Activated CD4-positive, CD25-positive, alpha-beta regulatory T cell treated with anti-CD3 and anti-CD28 coated beads, Interleukin-2, amount 50 U/mL, for 24 hours (primary cell): ENCODE data around the gene EXOC6.

Experiments used
- ATAC-seq, 2 donors: fragments of 150-1000 bp; cut with Tn5 transposase; one replicate each; pipeline ENCODE4 v1.10.0; 2021; ENCODE audit warnings: mild to moderate bottlenecking in 1 of 2, moderate library complexity in 1 of 2

EXOC6 gene, protein sequence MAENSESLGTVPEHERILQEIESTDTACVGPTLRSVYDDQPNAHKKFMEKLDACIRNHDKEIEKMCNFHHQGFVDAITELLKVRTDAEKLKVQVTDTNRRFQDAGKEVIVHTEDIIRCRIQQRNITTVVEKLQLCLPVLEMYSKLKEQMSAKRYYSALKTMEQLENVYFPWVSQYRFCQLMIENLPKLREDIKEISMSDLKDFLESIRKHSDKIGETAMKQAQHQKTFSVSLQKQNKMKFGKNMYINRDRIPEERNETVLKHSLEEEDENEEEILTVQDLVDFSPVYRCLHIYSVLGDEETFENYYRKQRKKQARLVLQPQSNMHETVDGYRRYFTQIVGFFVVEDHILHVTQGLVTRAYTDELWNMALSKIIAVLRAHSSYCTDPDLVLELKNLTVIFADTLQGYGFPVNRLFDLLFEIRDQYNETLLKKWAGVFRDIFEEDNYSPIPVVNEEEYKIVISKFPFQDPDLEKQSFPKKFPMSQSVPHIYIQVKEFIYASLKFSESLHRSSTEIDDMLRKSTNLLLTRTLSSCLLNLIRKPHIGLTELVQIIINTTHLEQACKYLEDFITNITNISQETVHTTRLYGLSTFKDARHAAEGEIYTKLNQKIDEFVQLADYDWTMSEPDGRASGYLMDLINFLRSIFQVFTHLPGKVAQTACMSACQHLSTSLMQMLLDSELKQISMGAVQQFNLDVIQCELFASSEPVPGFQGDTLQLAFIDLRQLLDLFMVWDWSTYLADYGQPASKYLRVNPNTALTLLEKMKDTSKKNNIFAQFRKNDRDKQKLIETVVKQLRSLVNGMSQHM

DNA sequence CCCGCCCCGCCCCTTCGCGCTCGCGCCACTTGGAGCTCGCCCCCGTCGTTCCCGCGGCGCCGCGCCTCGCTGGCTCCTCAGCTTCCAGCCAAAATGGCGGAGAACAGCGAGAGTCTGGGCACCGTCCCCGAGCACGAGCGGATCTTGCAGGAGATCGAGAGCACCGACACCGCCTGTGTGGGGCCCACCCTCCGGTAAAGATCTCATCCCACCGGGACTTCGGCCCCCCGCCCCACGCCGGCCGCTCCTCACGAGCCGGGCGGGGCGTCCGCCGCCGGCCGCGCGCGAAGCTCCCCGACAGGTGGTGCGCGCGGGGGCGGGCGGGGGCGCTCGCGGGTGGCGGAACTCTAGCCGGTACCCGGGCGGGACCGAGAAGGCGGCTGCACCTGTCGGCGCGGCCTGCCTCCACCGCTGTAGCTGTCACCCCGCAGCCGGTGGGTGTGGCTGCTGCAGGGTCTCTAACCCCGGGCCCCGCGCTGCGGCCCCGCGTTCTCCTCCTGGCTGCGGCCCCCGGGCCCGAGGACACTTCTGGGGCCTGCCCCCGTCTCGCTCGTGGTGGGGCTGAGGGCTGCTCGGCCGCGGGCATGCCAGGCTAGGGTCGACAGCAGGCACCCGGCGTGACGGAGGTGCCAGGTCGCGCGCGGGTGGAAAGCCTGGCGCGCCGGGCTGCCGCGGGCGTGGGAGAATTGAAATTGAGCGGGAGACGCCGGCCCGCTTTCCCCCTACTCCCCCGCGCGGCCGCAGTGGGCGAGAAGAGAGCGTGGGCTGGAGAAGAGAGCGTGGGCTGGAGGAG lies at the start of gene EXOC6:
TSS of gene EXOC6 (plus strand) at position 80 of the 793 bp plus-strand sequence. CDS start at position 94, 14 bp downstream.
- peak; percentile 84 to 85 for ATAC-seq

DNA sequence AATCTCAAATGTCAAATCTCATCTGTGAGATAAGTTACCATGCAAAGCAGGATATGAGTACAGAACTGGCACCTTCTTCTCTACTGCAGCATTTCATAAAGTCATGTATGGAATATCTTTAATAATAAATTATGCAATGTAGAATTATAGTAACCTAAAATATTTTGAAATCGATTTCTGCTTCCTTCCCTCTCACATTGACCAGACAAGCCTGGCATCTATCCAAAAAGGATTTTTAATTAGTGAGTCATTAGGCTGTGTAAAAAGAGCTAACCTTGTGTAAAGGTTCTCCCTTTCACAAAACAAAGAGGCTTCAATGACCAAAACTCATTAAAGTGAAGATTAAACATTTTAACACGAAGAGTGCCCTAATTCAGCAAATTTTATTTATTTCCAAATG lies 48.8 kb upstream of the EXOC6 start:
- ATAC-seq: no peak

DNA sequence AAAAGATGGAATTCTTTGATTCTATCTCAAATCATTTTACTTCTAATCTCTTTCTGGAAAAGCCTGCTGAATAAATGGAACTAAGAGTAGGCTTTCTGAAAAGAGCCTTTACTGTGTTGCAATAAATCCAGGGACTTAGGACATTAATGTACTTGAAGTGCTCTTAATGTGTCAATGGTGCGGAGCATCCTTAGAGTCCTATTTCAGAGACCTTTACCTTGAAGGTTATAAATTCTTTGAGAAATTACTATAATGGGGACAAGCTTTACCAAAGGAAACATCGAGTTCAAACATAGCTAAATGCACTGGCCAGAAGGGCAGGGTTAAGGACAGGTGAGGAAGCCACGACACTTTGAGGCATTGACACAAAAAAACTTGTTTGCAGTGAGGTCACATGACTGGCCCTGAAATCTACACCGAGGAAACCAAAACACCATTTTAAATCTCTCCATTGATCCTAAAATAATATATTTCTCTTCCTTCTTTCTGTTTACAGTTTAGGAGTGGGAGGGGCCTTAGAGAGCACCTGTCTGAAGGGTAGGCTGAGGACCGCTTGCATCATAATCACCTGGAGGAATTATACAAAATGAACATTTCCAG lies 48.1 kb upstream of the EXOC6 start:
- no peak for ATAC-seq

DNA sequence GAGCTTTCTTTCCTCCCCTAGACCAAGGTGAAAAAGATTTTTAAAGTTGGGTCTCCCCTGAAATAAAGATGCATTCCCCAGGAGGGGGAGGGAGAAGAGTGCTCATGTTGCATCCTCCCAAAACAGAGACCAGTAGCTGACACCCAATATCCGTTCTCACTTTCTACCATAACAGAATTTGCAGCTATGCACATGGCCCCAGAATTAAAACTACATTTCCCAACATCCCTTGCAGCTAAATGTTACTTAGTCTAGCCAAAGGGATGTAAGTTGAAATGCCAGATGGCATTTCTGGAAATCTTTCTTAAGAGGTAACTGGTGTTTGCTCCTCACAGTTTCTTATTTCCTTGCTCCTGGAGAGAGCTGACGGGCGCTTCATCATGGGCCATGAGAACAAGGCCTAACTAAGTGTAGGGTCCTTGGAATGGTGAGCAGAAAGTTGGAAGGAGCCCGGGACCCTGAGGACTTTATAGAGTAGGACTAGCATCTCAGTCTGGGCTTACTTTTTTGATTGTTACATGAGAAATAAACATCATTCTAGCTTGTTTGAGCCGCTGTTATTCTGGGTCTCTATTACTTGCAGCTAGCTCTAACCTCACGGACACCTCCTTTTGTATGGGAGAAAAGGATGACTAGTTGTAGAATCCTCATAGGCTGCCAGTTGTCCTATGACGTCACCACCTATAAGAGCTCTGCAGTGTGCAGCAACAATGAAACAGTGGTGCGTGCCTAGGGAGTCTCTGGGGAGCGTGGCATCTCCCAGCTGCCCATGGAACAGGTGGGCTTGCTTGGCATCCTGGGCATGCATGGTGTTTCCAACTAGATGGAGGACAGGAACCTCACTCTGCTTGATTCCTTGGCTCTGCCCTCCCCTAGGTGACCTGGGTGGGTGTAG lies 46.1 kb upstream of the EXOC6 start:
- no peak for ATAC-seq

DNA sequence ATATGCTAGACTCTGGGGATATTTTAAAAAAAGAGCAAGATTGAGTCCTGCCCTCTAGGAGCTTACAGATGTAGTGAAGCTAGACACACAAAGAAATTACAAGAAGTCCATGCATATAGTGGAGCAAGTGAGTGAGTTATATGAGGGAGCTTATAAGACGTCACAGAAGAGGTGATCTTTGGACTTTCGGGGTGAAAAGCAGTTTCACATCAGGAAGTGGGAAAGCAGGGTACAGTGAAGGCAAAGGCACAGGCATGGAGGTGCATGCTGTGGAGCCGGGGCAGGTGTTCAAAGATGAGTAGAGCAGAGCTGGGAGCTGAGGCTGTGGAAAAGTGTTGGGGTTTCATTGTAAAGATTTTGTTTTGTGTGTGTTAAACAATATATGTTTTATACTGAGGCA lies 38.5 kb upstream of the EXOC6 start:
- ATAC-seq: no peak

DNA sequence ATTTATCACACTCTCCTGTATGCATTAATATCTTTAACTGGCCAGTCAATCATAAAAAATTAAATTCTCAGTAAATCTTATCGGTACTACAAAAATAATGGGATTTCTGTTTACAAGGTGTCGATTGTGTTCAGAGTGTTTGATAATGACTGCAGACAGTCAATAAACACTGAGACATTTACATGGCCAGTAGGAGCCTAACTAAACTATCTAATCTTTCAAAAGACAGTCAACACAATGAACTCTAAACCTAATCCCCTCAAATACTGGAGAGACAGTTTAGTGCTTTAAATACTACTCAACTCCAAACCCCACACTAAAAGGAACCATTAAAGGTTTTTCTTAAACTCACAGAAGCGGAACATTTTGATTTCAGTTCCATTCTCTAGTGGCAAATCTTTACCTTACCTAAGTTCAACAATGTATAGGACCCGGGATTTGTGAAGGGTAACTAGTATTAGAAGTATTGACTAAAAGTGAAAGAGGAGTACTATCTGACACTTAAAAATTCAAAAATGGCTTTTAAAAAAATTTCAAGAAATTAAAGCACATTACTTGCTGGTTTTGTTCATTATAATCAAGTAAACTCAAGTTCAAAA lies 37.3 kb upstream of the EXOC6 start:
- ATAC-seq: no peak

DNA sequence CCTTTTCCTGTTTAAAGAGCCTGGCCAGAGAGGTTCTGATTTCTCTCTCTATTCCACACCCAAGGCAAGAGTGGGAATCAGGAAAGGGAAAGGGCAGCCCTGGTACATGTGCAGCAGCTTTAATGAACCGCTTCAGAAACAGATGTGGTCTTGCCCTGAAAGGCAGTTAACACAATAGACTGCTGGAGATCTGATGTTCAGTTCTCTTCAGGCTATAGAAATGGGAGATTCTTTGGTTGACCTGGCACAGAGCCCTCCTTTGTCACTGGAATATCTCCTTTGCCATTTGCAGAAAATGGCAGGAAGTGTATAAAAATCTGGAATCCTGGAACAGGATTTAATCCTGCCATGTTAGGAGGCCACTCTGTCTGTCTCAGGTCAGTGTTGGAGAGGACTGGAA lies 36.3 kb upstream of the EXOC6 start:
- ATAC-seq: no peak

DNA sequence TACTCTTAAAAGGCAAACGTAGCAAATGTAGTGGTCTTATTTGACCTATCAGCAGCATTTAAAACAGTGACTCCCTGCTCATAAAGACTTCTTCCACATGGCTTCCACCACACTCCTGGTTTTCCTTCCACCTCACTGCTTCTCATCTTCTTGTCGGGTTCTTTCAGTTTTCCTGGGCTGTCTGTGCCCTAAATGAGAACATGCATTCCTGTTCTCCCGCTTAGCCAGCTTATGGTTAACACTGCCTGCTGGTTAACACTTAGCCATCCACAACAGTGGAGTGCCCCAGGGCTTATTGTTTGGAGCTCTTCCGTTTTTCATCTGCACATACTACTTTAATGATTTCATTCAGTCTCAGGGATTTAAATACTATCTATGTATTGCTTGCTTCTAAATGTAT lies 34.3 kb upstream of the EXOC6 start:
- no peak for ATAC-seq

DNA sequence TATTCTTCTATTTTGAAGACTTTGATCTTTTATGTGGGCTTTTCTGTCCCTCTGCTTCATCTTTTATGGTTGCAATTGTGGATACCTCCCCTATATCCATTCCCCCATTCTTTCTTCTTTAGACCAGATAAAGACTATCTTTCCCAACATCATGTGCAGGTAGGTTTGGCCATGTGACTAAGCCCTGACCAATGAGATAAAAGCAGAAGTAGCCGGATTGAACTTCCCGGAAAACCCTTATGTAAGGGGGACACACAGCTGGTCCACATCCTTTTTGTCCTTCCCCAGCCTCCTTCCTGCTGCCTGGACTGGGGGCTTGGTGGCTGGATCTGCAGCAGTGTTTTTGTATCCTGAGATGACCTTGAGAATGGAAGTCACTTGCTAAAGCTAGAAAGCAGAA lies 33.5 kb upstream of the EXOC6 start:
- no peak for ATAC-seq

DNA sequence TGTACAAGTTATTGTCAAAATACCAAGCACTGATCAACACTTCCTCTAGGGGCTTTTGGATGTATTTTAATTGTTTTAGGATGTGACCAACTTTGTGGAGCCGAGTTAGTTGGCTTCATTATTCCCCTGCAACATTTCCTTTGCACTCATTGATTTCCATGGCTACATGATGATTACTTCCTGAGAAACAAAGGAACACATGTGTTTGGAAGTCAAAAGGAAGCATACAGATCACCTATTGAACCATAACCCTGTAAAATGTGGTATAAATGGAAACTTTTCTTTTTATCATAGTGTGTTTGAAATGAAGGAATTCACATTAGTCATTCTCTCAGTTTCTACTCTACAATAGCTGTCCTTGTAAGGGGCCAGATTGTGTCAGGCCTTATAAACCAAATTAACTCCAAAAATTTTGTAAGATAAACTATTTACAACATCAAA lies 32.2 kb upstream of the EXOC6 start:
- no peak for ATAC-seq

DNA sequence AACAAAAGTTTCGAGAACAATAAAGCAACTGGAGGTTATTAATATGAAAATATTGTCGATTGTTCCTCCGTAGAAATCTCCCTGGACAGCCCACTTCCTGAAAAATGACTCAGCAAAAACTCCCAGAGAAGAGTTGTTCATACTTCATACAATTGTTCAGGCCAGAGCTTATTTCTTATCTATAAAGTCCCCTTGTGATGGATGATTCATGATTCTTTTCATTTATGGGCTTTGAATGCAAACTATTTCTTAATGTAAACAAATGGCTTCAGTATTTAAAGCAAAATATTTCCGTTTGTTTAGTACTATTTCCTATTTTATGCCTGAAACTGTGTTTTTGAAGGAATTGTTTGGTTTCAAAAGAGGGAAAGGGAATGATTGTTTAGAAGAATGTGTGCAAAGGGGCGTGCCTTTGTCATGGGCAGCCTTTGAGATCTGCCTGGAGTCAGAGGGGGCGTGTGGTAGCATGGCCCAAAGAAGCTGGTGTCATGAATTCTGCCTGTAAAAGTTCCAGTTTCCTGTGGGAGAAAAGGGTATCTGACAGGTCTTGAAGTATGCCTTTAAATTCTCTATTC lies 26.2 kb upstream of the EXOC6 start:
- ATAC-seq: peak; percentile 74 to 76

DNA sequence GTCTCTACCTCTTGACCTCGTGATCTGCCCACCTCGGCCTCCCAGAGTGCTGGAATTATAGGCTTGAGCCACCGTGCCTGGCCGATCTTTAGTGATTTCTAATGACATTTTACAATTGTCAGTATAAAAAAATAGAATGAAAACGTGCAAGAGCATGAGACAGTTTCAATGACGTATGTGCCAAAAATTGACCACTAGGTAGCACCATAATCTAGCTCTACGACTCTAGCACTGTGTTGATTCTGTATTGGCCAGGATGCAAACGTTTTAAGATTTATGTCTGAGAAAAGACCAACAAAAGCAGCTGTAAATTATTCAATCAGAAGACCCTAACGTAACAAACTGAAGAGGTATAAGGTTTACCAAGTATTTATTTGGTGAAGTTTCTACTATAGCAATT lies 25.4 kb upstream of the EXOC6 start:
- no peak for ATAC-seq

DNA sequence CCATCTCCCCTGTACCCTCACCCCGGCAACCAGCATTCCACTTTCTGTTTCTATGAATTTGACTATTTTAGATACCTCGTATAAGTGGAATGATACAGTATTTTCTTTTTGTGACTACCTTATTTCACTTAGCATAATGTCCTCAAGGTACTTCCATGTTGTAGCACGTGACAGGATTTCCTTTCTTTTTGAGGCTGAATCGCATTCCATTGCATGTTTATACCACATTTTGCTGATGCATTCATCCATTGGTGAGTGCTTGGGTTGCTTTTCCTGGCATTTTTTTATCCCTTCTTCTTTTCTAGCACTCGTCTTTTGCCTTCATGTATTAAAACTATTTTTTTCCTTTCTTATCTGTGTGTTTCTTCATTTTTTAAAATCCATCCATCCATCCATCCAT lies 22.3 kb upstream of the EXOC6 start:
- no peak for ATAC-seq

DNA sequence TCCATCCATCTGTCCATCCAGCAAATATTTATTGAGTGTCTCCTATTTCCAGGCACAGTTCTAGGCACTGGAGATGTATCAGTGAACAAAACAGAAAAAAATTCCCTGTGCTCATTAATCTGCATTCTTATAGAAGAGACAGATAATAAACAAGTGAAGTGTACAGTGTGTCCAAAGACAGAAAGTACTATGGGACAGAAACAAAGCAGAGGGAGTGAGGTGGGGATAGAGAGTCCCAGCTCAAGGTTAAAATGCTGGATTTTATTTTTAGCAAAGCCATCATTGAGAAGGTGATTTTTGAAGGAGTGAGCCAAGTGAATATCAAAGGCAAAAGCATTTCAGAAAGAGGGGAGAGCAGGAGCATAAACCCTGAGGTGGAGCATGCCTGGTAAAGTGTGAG lies 21.8 kb upstream of the EXOC6 start:
- ATAC-seq: no peak

DNA sequence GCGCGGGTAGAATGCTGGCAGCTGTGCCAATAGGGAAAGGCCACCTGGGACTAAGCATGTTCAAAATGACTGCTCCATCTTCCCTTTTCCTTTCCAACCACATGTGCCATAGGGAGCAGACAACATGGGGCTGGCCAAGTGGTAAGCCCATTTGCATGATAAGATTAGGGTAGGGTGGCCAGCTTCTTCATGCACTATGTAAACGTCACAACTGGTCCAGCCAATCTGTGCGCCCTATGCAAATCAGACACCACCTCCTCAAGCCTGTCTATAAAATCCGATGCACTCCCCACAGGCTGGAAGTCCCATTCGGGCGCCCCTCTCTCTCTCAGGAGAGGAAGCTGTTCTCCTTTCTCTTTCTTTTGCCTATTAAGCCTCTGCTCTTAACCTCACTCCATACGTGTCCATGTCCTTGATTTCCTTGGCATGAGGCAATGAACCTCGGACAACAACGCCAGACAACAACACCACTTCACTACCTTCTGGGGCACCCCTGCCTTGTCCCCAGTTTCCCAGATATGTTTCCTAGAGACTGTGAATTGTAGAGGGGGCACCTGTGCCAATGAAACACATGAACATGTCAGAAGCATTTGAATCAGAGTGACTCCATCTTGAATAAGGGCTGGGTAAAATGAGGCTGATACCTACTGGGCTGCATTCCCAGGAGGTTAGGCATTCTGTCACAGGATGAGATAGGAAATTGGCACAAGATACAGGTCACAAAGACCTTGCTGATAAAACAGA lies 19.1 kb upstream of the EXOC6 start:
- ATAC-seq: no peak

DNA sequence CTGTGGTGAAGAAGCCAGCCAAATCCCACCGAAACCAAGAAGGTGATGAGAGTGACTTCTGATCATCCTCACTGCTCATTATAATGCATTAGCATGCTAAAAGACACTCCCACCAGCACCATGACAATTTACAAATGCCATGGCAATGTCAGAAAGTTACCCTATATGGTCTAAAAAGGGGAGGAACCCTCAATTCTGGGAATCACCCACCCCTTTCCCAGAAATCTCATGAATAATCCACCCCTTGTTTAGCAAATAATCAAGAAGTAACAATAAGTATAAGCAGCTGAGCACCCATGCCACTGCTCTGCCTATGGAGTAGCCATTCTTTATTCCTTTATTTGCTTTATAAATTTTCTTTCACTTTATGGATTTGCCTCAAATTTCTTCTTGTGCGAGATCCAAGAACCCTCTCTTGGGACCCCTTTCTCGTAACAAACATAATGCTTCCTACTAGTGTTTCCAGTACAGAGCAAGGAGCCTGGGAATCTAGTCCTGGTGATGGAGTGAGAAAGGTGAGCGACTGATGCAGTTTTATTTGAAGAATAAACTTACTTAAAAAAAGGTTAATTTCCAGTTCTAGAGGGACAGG lies 18.4 kb upstream of the EXOC6 start:
- ATAC-seq: no peak

DNA sequence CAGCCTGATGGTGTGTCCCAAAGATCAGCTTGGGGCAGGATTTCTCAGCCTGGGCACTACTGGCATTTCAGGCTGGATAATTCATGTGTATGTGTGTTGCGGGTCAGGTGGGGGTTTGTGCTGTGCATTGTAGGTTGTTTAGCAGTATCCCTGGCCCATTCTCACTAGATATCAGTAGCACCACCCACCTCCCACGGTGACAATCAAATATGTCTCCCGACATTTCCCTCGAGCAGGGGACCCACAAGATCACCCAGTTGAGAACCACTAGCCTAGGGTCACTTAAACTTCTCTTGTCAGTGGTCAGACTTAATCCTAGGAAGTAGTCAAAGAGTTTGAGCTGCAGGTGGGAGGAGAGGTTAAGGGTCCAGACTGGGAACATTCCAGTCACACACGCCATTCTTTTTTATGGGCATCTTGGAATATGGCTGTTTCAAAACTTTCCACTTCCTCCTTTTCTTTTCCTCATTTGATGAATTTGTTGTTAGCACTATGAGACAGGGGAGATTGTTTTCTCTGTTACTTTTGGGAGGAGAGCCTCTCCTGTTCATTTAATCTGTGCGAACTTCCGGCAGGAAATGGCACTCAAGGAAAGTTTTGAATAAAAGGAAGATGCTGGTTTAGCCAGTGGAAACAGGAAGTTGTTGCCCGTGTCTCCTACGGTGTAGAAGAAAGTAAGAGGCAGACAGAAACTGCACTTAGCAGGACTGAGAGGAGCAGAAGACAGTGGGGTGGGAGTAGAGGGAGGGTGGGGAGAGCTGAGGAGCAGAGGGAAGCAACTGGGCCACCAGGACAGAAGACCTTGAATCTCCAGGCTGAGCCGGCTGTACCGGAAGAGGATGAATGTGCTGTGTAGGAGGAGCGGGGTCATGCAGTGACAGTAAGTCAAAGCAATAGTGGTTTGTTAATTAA lies 17.6 kb upstream of the EXOC6 start:
- ATAC-seq: peak; percentile 78 to 81

DNA sequence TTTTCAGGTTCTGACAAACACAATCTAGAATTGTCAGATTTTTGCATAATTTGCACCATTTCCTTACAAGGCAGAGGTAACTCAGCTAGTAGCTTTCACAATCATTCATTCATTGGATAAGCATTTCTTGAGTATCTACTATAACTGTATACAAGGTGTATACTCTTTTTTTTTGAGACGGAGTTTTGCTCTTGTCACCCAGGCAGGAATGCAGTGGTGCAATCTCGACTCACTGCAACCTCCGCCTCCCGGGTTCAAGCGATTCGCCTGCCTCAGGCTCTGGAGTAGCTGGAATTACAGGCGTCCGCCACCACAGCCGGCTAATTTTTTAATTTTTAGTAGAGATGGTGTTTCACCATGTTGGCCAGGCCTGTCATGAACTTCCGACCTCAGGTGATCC lies 16.2 kb upstream of the EXOC6 start:
- no peak for ATAC-seq
